ENCODE data around the gene ITIH3.

ITIH3 gene

DNA sequence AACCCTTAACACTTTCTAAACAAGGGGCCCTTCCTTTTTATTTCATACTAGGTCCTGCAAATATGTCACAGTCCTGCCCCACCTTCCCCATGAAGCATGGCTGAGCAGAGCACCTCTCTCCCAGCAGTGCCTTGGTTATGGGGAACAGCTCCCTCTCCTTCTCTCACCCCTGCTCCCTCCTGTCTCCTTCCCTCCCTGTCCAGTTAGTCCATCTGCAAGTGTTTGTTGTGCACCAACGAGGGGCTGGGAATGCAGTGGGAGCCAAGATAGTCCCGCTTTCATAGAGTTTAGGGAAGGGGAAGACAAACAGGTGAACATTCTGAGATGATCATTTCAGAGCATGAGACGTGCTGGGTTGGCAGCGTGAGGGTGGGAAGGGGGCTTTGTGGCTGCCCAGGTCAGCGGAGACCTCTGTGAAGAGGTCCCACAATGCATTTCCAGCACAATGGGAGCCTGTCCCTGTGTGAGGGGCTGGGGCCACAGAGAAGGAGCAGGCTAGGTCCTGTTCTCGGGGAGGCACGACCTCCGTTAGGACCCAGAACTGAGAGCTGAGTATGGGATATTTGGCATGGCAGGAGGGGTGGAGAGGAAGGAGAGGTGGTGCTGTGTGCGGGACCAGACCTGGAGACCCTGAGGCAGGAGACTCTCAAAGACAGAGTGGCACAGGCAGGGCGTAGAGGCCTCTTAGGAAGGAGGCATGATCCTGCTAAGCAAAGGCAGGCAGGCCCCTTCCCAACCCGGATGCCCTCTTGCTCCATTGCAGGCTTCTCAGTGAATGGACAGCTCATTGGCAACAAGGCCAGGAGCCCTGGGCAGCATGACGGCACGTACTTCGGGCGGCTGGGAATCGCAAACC, 5.5 kb upstream of the ITIH3 start:
- TF ChIP-seq FOXP2 (optimal IDR thresholded peaks at IDR 0.05; ENCODE audit: borderline replicate concordance, extremely low read depth, extremely low read length, insufficient read depth), result no peak
- no peak for TF ChIP-seq TAF1 (IDR thresholded peaks at IDR 0.05; ENCODE audit: borderline replicate concordance, insufficient read depth, low read length)
- TF ChIP-seq, protein P1, sequence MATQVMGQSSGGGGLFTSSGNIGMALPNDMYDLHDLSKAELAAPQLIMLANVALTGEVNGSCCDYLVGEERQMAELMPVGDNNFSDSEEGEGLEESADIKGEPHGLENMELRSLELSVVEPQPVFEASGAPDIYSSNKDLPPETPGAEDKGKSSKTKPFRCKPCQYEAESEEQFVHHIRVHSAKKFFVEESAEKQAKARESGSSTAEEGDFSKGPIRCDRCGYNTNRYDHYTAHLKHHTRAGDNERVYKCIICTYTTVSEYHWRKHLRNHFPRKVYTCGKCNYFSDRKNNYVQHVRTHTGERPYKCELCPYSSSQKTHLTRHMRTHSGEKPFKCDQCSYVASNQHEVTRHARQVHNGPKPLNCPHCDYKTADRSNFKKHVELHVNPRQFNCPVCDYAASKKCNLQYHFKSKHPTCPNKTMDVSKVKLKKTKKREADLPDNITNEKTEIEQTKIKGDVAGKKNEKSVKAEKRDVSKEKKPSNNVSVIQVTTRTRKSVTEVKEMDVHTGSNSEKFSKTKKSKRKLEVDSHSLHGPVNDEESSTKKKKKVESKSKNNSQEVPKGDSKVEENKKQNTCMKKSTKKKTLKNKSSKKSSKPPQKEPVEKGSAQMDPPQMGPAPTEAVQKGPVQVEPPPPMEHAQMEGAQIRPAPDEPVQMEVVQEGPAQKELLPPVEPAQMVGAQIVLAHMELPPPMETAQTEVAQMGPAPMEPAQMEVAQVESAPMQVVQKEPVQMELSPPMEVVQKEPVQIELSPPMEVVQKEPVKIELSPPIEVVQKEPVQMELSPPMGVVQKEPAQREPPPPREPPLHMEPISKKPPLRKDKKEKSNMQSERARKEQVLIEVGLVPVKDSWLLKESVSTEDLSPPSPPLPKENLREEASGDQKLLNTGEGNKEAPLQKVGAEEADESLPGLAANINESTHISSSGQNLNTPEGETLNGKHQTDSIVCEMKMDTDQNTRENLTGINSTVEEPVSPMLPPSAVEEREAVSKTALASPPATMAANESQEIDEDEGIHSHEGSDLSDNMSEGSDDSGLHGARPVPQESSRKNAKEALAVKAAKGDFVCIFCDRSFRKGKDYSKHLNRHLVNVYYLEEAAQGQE (IDR thresholded peaks at IDR 0.05; ENCODE audit: insufficient read depth in 1 of 2, low read depth in 2 of 2, low read length in 2 of 2), result no peak
- TF ChIP-seq SIN3A (IDR thresholded peaks at IDR 0.05; ENCODE audit: borderline replicate concordance, insufficient read depth, low read length), result no peak
- TF ChIP-seq POLR2AphosphoS5 (IDR thresholded peaks at IDR 0.05; ENCODE audit: low read depth, low read length), result no peak

DNA sequence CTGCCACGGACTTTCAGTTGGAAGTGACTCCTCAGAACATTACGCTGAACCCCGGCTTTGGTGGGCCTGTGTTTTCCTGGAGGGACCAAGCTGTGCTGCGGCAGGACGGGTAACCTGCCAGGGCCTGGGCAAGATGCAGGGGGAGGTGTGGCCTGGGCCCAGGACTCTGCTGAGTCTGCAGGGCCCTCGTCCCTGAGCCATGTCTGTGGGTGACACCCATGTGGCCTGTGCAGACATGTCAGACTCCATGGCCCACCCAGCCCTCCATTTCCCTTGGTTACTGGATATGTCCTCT, 4.9 kb upstream of the ITIH3 start:
- TF ChIP-seq POLR2AphosphoS5 (IDR thresholded peaks at IDR 0.05; ENCODE audit: low read depth, low read length) (no peak), FOXP2 (optimal IDR thresholded peaks at IDR 0.05; ENCODE audit: borderline replicate concordance, extremely low read depth, extremely low read length, insufficient read depth) (no peak), TAF1 (IDR thresholded peaks at IDR 0.05; ENCODE audit: borderline replicate concordance, insufficient read depth, low read length) (no peak), SIN3A (IDR thresholded peaks at IDR 0.05; ENCODE audit: borderline replicate concordance, insufficient read depth, low read length) (no peak)
- TF ChIP-seq, protein P1 (IDR thresholded peaks at IDR 0.05; ENCODE audit: insufficient read depth in 1 of 2, low read depth in 2 of 2, low read length in 2 of 2), result no peak

- TF ChIP-seq, protein P1 (IDR thresholded peaks at IDR 0.05; ENCODE audit: insufficient read depth in 1 of 2, low read depth in 2 of 2, low read length in 2 of 2), result no peak
Measured at GRCh38 chr3:52790337-52790736, 4.3 kb upstream of the ITIH3 start.

DNA sequence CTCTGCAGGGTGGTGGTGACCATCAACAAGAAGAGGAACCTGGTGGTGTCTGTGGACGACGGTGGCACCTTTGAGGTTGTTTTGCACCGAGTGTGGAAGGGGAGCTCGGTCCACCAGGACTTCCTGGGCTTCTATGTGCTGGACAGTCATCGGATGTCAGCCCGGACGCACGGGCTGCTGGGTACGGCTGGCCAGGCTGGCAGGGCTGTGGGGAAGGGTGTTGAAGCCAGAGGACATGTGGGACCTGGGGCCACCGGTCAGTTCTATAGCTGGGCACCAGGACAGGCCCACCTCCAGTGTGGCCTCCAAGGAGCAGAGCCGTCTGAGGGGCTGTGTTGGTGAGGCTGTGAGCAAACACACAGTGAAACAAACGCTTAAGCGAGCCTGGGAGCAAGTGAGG, 3.9 kb upstream of the ITIH3 start:
- TF ChIP-seq TAF1 (IDR thresholded peaks at IDR 0.05; ENCODE audit: borderline replicate concordance, insufficient read depth, low read length) (no peak), FOXP2 (optimal IDR thresholded peaks at IDR 0.05; ENCODE audit: borderline replicate concordance, extremely low read depth, extremely low read length, insufficient read depth) (no peak), SIN3A (IDR thresholded peaks at IDR 0.05; ENCODE audit: borderline replicate concordance, insufficient read depth, low read length) (no peak), POLR2AphosphoS5 (IDR thresholded peaks at IDR 0.05; ENCODE audit: low read depth, low read length) (no peak)
- TF ChIP-seq, protein P1 (IDR thresholded peaks at IDR 0.05; ENCODE audit: insufficient read depth in 1 of 2, low read depth in 2 of 2, low read length in 2 of 2), result no peak

GRCh38 chr3:52791366-52791765, 3.2 kb upstream of the ITIH3 start:
- TF ChIP-seq POLR2AphosphoS5 (IDR thresholded peaks at IDR 0.05; ENCODE audit: low read depth, low read length) (no peak), SIN3A (IDR thresholded peaks at IDR 0.05; ENCODE audit: borderline replicate concordance, insufficient read depth, low read length) (no peak), TAF1 (IDR thresholded peaks at IDR 0.05; ENCODE audit: borderline replicate concordance, insufficient read depth, low read length) (no peak), FOXP2 (optimal IDR thresholded peaks at IDR 0.05; ENCODE audit: borderline replicate concordance, extremely low read depth, extremely low read length, insufficient read depth) (no peak)
- TF ChIP-seq, protein P1 (IDR thresholded peaks at IDR 0.05; ENCODE audit: insufficient read depth in 1 of 2, low read depth in 2 of 2, low read length in 2 of 2), result no peak
